GM03348 (cell line): ENCODE measurements around the gene RHOV.

ENCODE experiments used
- DNase-seq: peaks from one replicate; pipeline ENCODE4 v3.0.0; 2012; ENCODE audit warnings: low spot score

RHOV gene

GRCh38 chr15:40845036-40845435 lies 29.0 kb downstream of the RHOV start:
- DNase-seq: no peak

- DNase-seq: peak; percentile 29
Measured at GRCh38 chr15:40844696-40845030, 29.4 kb downstream of the RHOV start.

- peak; percentile 31 for DNase-seq
Measured at GRCh38 chr15:40843885-40844695, 29.9 kb downstream of the RHOV start, which contains the start of gene SPINT1. SPINT1 (plus strand) TSS chr15:40844048; CDS start chr15:40844555, 507 bp downstream.

- DNase-seq: no peak
Measured at GRCh38 chr15:40843261-40843884, 30.7 kb downstream of the RHOV start.

GRCh38 chr15:40841741-40842140 lies 32.3 kb downstream of the RHOV start:
- no peak for DNase-seq

- DNase-seq: peak; percentile 7
Measured at GRCh38 chr15:40838756-40839155, 35.3 kb downstream of the RHOV start.

- DNase-seq: no peak
Measured at GRCh38 chr15:40836020-40836419, 38.0 kb downstream of the RHOV start.

GRCh38 chr15:40832903-40833302 lies 41.1 kb downstream of the RHOV start:
- no peak for DNase-seq

GRCh38 chr15:40831861-40832260 lies 42.2 kb downstream of the RHOV start:
- no peak for DNase-seq

GRCh38 chr15:40830884-40831283 lies 43.1 kb downstream of the RHOV start:
- DNase-seq: no peak

GRCh38 chr15:40829115-40829514 lies 44.9 kb downstream of the RHOV start:
- no peak for DNase-seq

GRCh38 chr15:40828447-40829036 lies 45.5 kb downstream of the RHOV start, which contains the start of gene PPP1R14D:
PPP1R14D (minus strand) TSS chr15:40828708; CDS start chr15:40828641, 67 bp downstream.
- DNase-seq: no peak

- no peak for DNase-seq
Measured at GRCh38 chr15:40826423-40827075, 47.5 kb downstream of the RHOV start.

GRCh38 chr15:40825661-40826422 lies 48.2 kb downstream of the RHOV start:
- no peak for DNase-seq

- DNase-seq: no peak
Measured at GRCh38 chr15:40823572-40824343, 50.3 kb downstream of the RHOV start.
